ENCODE results near the gene LRRIQ1. TPM values are rescaled to one million over a fixed set of nuclear protein-coding genes. Genes with fewer than 3 reads are reported as not detected.

The LRRIQ1 gene
- total and polyA plus RNA-seq, 2 of the 8 experiments (the other 6 are each of a cell fraction or from before 2014, with no cell fraction given), result 0.24 to 0.76 TPM

DNA sequence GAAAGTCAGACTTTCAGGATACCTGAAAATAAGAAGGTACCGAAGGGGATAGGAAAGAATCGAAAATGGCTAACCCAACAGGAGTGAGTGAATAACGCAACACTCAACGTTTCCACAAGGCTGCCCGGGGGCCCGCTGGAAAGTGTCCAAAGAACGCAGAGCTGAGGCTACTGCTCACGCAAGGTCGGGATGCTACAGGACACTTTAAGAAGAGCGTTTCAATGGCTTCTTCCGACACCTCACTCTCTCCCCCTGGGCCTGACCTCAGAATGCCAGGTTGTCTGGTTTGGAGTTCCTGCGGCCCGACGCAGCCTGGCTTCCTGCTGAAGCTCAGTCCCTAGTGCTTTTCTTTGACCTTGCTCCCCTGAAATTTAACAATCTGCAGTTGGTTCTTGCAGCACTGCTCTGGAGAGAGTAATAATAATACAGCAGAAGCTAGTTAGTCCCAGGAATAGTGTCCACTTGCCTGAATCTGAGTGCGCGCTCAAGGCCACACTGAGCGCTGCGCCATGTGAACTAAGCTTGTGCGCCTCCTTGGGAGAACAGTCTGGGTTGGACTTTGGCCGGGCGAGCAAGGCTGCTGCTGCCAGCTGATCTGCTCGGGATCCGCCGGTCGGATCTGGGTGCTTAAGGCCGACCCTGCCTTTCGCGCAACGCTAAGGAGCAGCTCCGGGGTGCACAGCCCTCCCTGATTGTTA, 241.9 kb downstream of the LRRIQ1 start (continued):
- TF ChIP-seq RNF2 (IDR thresholded peaks at IDR 0.05; ENCODE audit: borderline replicate concordance, low read depth, low read length, missing control alignments, poor library complexity, severe bottlenecking), result peak; percentile 84
- TF ChIP-seq CREB1 (IDR thresholded peaks at IDR 0.05), result no peak
- TF ChIP-seq CEBPB (IDR thresholded peaks at IDR 0.05; ENCODE audit: low read depth, low read length), result no peak
- peak; percentile 37; the same call in 1 of the 2 replicates for TF ChIP-seq CBX8 (IDR thresholded peaks at IDR 0.05; ENCODE audit: borderline replicate concordance, low read depth, low read length)
- no peak for TF ChIP-seq POLR2AphosphoS5 (IDR thresholded peaks at IDR 0.05; ENCODE audit: low read depth, low read length)
- peak; percentile 98 for TF ChIP-seq EZH2 (IDR thresholded peaks at IDR 0.05; ENCODE audit: low read depth, low read length, severe bottlenecking)
- TF ChIP-seq CHD7 (IDR thresholded peaks at IDR 0.05; ENCODE audit: insufficient replicate concordance, low read length), result no peak
- TF ChIP-seq SUZ12 (IDR thresholded peaks at IDR 0.05; ENCODE audit: low read length), result peak; percentile 99
- TF ChIP-seq BCL11A (IDR thresholded peaks at IDR 0.05; ENCODE audit: low read depth in 2 of 2, low read length in 2 of 2), result no peak
- TF ChIP-seq RAD21 (IDR thresholded peaks at IDR 0.05 in 1 of 2, conservative IDR thresholded peaks at IDR 0.05 in 1 of 2; ENCODE audit: low read depth in 2 of 2, low read length in 2 of 2), result no peak

All from H1 (cell line).